H1 (cell line): Measurements from ENCODE around the gene KNDC1. TPM values are rescaled to one million over a fixed set of nuclear protein-coding genes. Genes with fewer than 3 reads are reported as not detected.

Experiments used
- CTCF ChIA-PET: fragments of 300-600 bp; sonication (Branson Sonifier 250); formaldehyde crosslinking; loops from one replicate; lab custom pipeline; 2021; ENCODE audit not compliant: partially characterized antibody; lab: Charles Lee
- POLR2A ChIA-PET: fragments of 300-600 bp; sonication (Branson Sonifier 250); formaldehyde crosslinking; loops from one replicate; lab custom pipeline; 2021; ENCODE audit warnings: inconsistent platforms; ENCODE audit not compliant: partially characterized antibody; lab: Charles Lee
- DNase-seq, 2 experiments: peaks; one replicate each; pipeline versions ENCODE4 v3.0.0 to v3.0.0-alpha.2; 2010 to 2022; ENCODE audit warnings: low spot score in 2 of 2, low read depth in 1 of 2, mixed read lengths in 1 of 2
- FAIRE-seq: peaks from 2 replicates; lab custom pipeline; 2011; peaks lifted over from hg19 to GRCh38; lab: Jason Lieb, UNC
- H2AFZ ChIP-seq: 2 replicates; pipeline ENCODE4 v1.8.1; 2012; ENCODE audit warnings: low read length, inconsistent platforms
- H2AK5ac ChIP-seq: 2 replicates; pipeline ENCODE4 v1.6.1; 2013; ENCODE audit warnings: low read depth, low read length
- H2BK120ac ChIP-seq: replicated peaks from 2 replicates; pipeline ENCODE3; 2013; ENCODE audit warnings: low read depth, low read length, inconsistent platforms
- H2BK12ac ChIP-seq: 2 replicates; pipeline ENCODE4 v1.6.1; 2013; ENCODE audit warnings: low read depth, low read length
- H2BK15ac ChIP-seq: 2 replicates; pipeline ENCODE4 v1.6.1; 2013; ENCODE audit warnings: low read length
- H2BK20ac ChIP-seq: 2 replicates; pipeline ENCODE4 v1.6.1; 2013; ENCODE audit warnings: low read length
- H2BK5ac ChIP-seq: 2 replicates; pipeline ENCODE4 v1.6.1; 2013; ENCODE audit warnings: low read depth, low read length
- H3K14ac ChIP-seq: 2 replicates; pipeline ENCODE4 v1.6.1; 2013; ENCODE audit warnings: inconsistent platforms; ENCODE audit not compliant: insufficient read length
- H3K18ac ChIP-seq: 2 replicates; pipeline ENCODE4 v1.6.1; 2013; ENCODE audit warnings: low read length; ENCODE audit errors: extremely low read depth
- H3K23ac ChIP-seq: 2 replicates; pipeline ENCODE4 v1.6.1; 2013; ENCODE audit warnings: inconsistent platforms; ENCODE audit not compliant: insufficient read length
- H3K23me2 ChIP-seq: 2 replicates; pipeline ENCODE4 v1.6.1; 2013; ENCODE audit warnings: low read depth, low read length
- H3K27ac ChIP-seq: 2 replicates; pipeline ENCODE4 v1.6.1; 2011; ENCODE audit warnings: low read depth, low read length, inconsistent platforms
- H3K27me3 ChIP-seq, 4 experiments: replicated peaks in 1 of 4; 1 replicate in 1 of 4; 2 replicates in 3 of 4; pipeline versions ENCODE4 v1.6.1 to v1.8.1; 2011 to 2013; ENCODE audit warnings: low read length in 3 of 4, mild to moderate bottlenecking in 3 of 4, inconsistent platforms in 2 of 4, mixed read lengths in 2 of 4, moderate library complexity in 1 of 4; ENCODE audit not compliant: control insufficient read depth in 3 of 4, insufficient read depth in 3 of 4; ENCODE audit errors: extremely low read depth in 1 of 4
- H3K36me3 ChIP-seq, 4 experiments: 2 replicates each; pipeline versions ENCODE4 v1.6.1 to v1.8.1; 2011 to 2013; ENCODE audit warnings: mild to moderate bottlenecking in 4 of 4, low read length in 3 of 4, moderate library complexity in 2 of 4, control low read depth in 1 of 4, inconsistent platforms in 1 of 4; ENCODE audit not compliant: insufficient read depth in 4 of 4, control insufficient read depth in 2 of 4
- H3K4ac ChIP-seq: replicated peaks from 2 replicates; pipeline ENCODE3; 2013; ENCODE audit warnings: low read length, low read depth, mixed read lengths, inconsistent platforms; ENCODE audit not compliant: insufficient read length
- H3K4me1 ChIP-seq, 4 experiments: replicated peaks in 1 of 4; 1 replicate in 1 of 4; 2 replicates in 3 of 4; pipeline versions ENCODE4 v1.6.1 to v1.8.1; 2011 to 2013; ENCODE audit warnings: low read length in 3 of 4, inconsistent platforms in 2 of 4, mixed read lengths in 1 of 4; ENCODE audit not compliant: insufficient read depth in 4 of 4, control insufficient read depth in 3 of 4
- H3K4me2 ChIP-seq, 2 experiments: 2 replicates each; pipeline versions ENCODE4 v1.6.1 to v1.8.1; 2011 to 2013; ENCODE audit warnings: low read depth in 2 of 2, low read length in 2 of 2, control low read depth in 1 of 2, inconsistent platforms in 1 of 2, mild to moderate bottlenecking in 1 of 2; ENCODE audit not compliant: insufficient read depth in 1 of 2
- H3K4me3 ChIP-seq, 4 experiments: fragments of 200-600, 300-600 bp in 1 of 4; sonication (generic), shearing (Covaris generic), sonication (Bioruptor Twin) in 1 of 4; 2 replicates each; pipeline versions ENCODE4 v1.5.1 to v1.8.1; 2011 to 2016; ENCODE audit warnings: low read length in 4 of 4, low read depth in 3 of 4, control low read depth in 2 of 4, inconsistent platforms in 2 of 4, mild to moderate bottlenecking in 2 of 4, mixed read lengths in 1 of 4, moderate library complexity in 1 of 4; ENCODE audit not compliant: insufficient read depth in 2 of 4; ENCODE audit errors: extremely low read depth in 1 of 4
- H3K56ac ChIP-seq: replicated peaks from 2 replicates; pipeline ENCODE3; 2013; ENCODE audit warnings: low read depth, mild to moderate bottlenecking, mixed read lengths, low read length, inconsistent platforms; ENCODE audit not compliant: insufficient read length
- H3K79me1 ChIP-seq: 2 replicates; pipeline ENCODE4 v1.6.1; 2013; ENCODE audit warnings: low read depth, low read length, control low read depth
- H3K79me2 ChIP-seq, 2 experiments: 2 replicates each; pipeline versions ENCODE4 v1.6.1 to v1.8.1; 2012 to 2013; ENCODE audit warnings: low read length in 2 of 2, mild to moderate bottlenecking in 2 of 2, inconsistent platforms in 1 of 2; ENCODE audit not compliant: insufficient read depth in 2 of 2, control insufficient read depth in 1 of 2
- H3K9ac ChIP-seq, 4 experiments: replicated peaks in 1 of 4; 1 replicate in 1 of 4; 2 replicates in 3 of 4; pipeline versions ENCODE4 v1.6.1 to v1.8.1; 2011 to 2013; ENCODE audit warnings: low read depth in 3 of 4, low read length in 3 of 4, control low read depth in 2 of 4, mild to moderate bottlenecking in 2 of 4, moderate library complexity in 2 of 4, inconsistent platforms in 1 of 4; ENCODE audit errors: extremely low read depth in 1 of 4
- H3K9me3 ChIP-seq, 2 experiments: 2 replicates each; pipeline versions ENCODE4 v1.6.1 to v1.8.1; 2012 to 2013; ENCODE audit warnings: mild to moderate bottlenecking in 2 of 2, moderate library complexity in 2 of 2, control low read depth in 1 of 2, inconsistent platforms in 1 of 2, low read depth in 1 of 2, low read length in 1 of 2, mixed read lengths in 1 of 2; ENCODE audit not compliant: insufficient read depth in 2 of 2
- H4K20me1 ChIP-seq, 2 experiments: replicated peaks in 1 of 2; 2 replicates each; pipeline versions ENCODE3 to v1.8.1; 2011 to 2013; ENCODE audit warnings: inconsistent platforms in 2 of 2, low read length in 2 of 2, mild to moderate bottlenecking in 1 of 2; ENCODE audit not compliant: insufficient read depth in 2 of 2, control insufficient read depth in 1 of 2
- H4K5ac ChIP-seq: 2 replicates; pipeline ENCODE4 v1.6.1; 2013; ENCODE audit warnings: low read length, low read depth, mixed read lengths, inconsistent platforms; ENCODE audit not compliant: insufficient read length
- H4K8ac ChIP-seq: 2 replicates; pipeline ENCODE4 v1.8.0; 2013; ENCODE audit warnings: mild to moderate bottlenecking, moderate library complexity, low read length, inconsistent platforms; ENCODE audit not compliant: insufficient read depth; ENCODE audit errors: extremely low read depth
- H4K91ac ChIP-seq: replicated peaks from 2 replicates; pipeline ENCODE3; 2013; ENCODE audit warnings: low read length, mixed read lengths, inconsistent platforms; ENCODE audit not compliant: insufficient read length
- CBX5 ChIP-seq: fragments of 300-800, 300-1000 bp; sonication (generic); IDR thresholded peaks from 2 replicates; pipeline ENCODE4 v1.7.1; 2016; ENCODE audit warnings: antibody characterized with exemption, low read length, low read depth
- CBX8 ChIP-seq: fragments of 300-800, 300-1000 bp; sonication (generic); IDR thresholded peaks from 2 replicates; pipeline ENCODE4 v1.7.1; 2016; ENCODE audit warnings: low read depth, low read length, borderline replicate concordance
- RAD21 ChIP-seq, 2 experiments: IDR thresholded peaks in 1 of 2; conservative IDR thresholded peaks in 1 of 2; 2 replicates each; pipeline ENCODE4 v1.6.1; 2011; ENCODE audit warnings: low read depth in 2 of 2, low read length in 2 of 2, improper control_type of control experiment in 1 of 2, inconsistent platforms in 1 of 2, mild to moderate bottlenecking in 1 of 2, moderate library complexity in 1 of 2
- RBBP5 ChIP-seq: IDR thresholded peaks from 2 replicates; pipeline ENCODE4 v1.7.1; 2012; ENCODE audit warnings: low read depth, mild to moderate bottlenecking, inconsistent platforms, low read length, moderate library complexity, borderline replicate concordance
- SAP30 ChIP-seq: fragments of 300-600 bp; sonication (generic); IDR thresholded peaks from 2 replicates; pipeline ENCODE4 v1.7.1; 2012; ENCODE audit warnings: low read length, moderate library complexity, mild to moderate bottlenecking, inconsistent platforms; ENCODE audit not compliant: insufficient read depth, insufficient replicate concordance
- SIRT6 ChIP-seq: IDR thresholded peaks from one replicate; pipeline ENCODE4 v1.7.1; 2012; ENCODE audit warnings: low read length, inconsistent platforms
- SIX5 ChIP-seq: IDR thresholded peaks from 2 replicates; pipeline ENCODE4 v1.6.1; 2011; ENCODE audit warnings: mild to moderate bottlenecking, low read depth, low read length
- SP4 ChIP-seq: IDR thresholded peaks from 2 replicates; pipeline ENCODE4 v1.6.1; 2012; ENCODE audit warnings: low read length, inconsistent platforms
- TCF12 ChIP-seq: IDR thresholded peaks from 2 replicates; pipeline ENCODE4 v1.6.1; 2011; ENCODE audit warnings: low read depth, mild to moderate bottlenecking, low read length
- YY1 ChIP-seq: IDR thresholded peaks from 2 replicates; pipeline ENCODE4 v1.6.1; 2011; ENCODE audit warnings: low read depth, mild to moderate bottlenecking, low read length
- WGBS, 2 experiments: shearing (Covaris generic) in 1 of 2; methylation state at CpG; one replicate each; pipeline versions ENCODE4 v1.1.6 to v1.1.7; 2013 to 2015; ENCODE audit warnings: low lambda C conversion rate in 2 of 2, mixed read lengths in 2 of 2, inconsistent platforms in 1 of 2, low coverage in 1 of 2, missing lambda C conversion rate in 1 of 2; ENCODE audit not compliant: insufficient replicate concordance in 2 of 2, insufficient coverage in 1 of 2, insufficient read length in 1 of 2; ENCODE audit errors: extremely low coverage in 1 of 2, missing lambda C conversion rate in 1 of 2; 5-methylcytosine and 5-hydroxymethylcytosine counted together
- polyA plus RNA-seq, 7 experiments: library from polyadenylated mRNA; depleted of rRNA in 3 of 7; stranded (reverse) in 5 of 7; unstranded in 2 of 7; fragments of >200 nt in 5 of 7; fragments of 200-250 nt in 2 of 7; gene quantifications; 1 replicate in 5 of 7; 2 replicates in 1 of 7; 4 replicates in 1 of 7; pipeline versions ENCODE4 v1.2.1 to v1.2.3, GENCODE V29; 2011 to 2013; ENCODE audit warnings: missing spikeins in 2 of 7, mixed read lengths in 2 of 7
- total RNA-seq: library from RNA; stranded (reverse); fragmentation: NEBNext Ultra II Directional; extraction: Animal tissue kit (Norgen Biotek cat#: 25700); gene quantifications from 2 replicates; pipeline ENCODE4 v1.2.1, GENCODE V29; 2021

The KNDC1 gene
- total and polyA plus RNA-seq, 2 of the 8 experiments (the other 6 are each of a cell fraction or from before 2014, with no cell fraction given): 7.5 to 16.7 TPM

GRCh38 chr10:133218891-133219290, 58.9 kb downstream of the KNDC1 start:
- H2BK12ac ChIP-seq: peak overlapping the region; percentile 42; the same call in 1 of the 2 replicates
- WGBS, 2 experiments: 90% methylated on average over 14 of the region's 20 CpGs; no CpG with 5 or more reads in 1 of the 2 experiments
- CTCF ChIA-PET: interaction anchor here (0.9 to 2.6 kb wide), 6 partner anchors 15 to 279 kb away, joined by 3 to 14 read pairs (median 4); partner anchors contain the start of gene KNDC1
- no peak for DNase-seq
- POLR2A ChIA-PET: interaction anchor here (1.0 to 1.7 kb wide), 8 partner anchors 8 to 88 kb away, joined by 3 to 8 read pairs (median 3); no protein-coding TSS in a partner anchor
- H3K79me1 ChIP-seq: no peaks in the 10 kb centered on the region
- no peak overlapping the region for H4K8ac ChIP-seq
- TF ChIP-seq RBBP5 (no peak), RAD21 (IDR thresholded peaks at IDR 0.05 in 1 of 2, conservative IDR thresholded peaks at IDR 0.05 in 1 of 2; ENCODE audit: low read depth in 2 of 2, low read length in 2 of 2) (no peak), YY1 (no peak), SP4 (no peak), CBX5 (no peak), CBX8 (no peak), SIX5 (no peak), TCF12 (no peak), SAP30 (no peak), SIRT6 (no peak)
- TF ChIP-seq, all 59 proteins: peak for 0
- H2AK5ac ChIP-seq: no peak overlapping the region
- H2BK5ac ChIP-seq: peak overlapping the region; percentile 55; the same call in 1 of the 2 replicates
- H3K9me3 ChIP-seq: peaks cover 0 to 4% of the 10 kb centered on the region in 2 experiments; a peak in 1 of 4 replicates
- no peak overlapping the region for H3K4ac ChIP-seq
- H3K79me2 ChIP-seq: no peaks in the 10 kb centered on the region
- no peak overlapping the region for H4K5ac ChIP-seq
- H2AFZ ChIP-seq: no peak overlapping the region
- H2BK15ac ChIP-seq: no peak overlapping the region
- 0 out of 2 replicates have a peak overlapping the region, but pooled peaks have one; percentile 80 for H2BK20ac ChIP-seq
- no peaks in the 10 kb centered on the region; the same call in 1 of the 2 replicates for H3K23me2 ChIP-seq
- no peak overlapping the region for H3K4me3 ChIP-seq
- H3K36me3 ChIP-seq: no peaks in the 10 kb centered on the region; a peak in 1 of 8 replicates
- H4K20me1 ChIP-seq: peaks cover 0 to 3% of the 10 kb centered on the region in 2 experiments
- H2BK120ac ChIP-seq: no peak overlapping the region
- peak overlapping the region; percentile 32; the same call in 1 of the 2 replicates for H3K18ac ChIP-seq
- no peak overlapping the region for H3K14ac ChIP-seq
- no peak overlapping the region for H3K56ac ChIP-seq
- no peak overlapping the region for H3K9ac ChIP-seq
- H3K27ac ChIP-seq: no peak overlapping the region
- no peak for FAIRE-seq
- H3K27me3 ChIP-seq: no peaks in the 10 kb centered on the region
- peaks cover 0 to 15% (median 10%) of the 10 kb centered on the region in 4 experiments; a peak in 6 of 7 replicates for H3K4me1 ChIP-seq
- no peak overlapping the region for H3K23ac ChIP-seq
- H3K4me2 ChIP-seq: 0 out of 4 replicates have a peak overlapping the region, but pooled peaks of 1 of the 2 experiments have one; percentile 55
- peak overlapping the region; percentile 15 for H4K91ac ChIP-seq
